AG09319 (cell line): ENCODE measurements around the gene ISL2.

ENCODE experiments used
- DNase-seq: peaks from one replicate; pipeline ENCODE4 v3.0.0-alpha.2; 2010; ENCODE audit warnings: low read depth; ENCODE audit errors: extremely low read depth
- TF ChIP-seq, protein P1 (sequence below): IDR thresholded peaks from 2 replicates; pipeline ENCODE4 v1.5.1; 2011; ENCODE audit warnings: low read depth, mild to moderate bottlenecking, inconsistent platforms, low read length, moderate library complexity

Gene ISL2

DNA sequence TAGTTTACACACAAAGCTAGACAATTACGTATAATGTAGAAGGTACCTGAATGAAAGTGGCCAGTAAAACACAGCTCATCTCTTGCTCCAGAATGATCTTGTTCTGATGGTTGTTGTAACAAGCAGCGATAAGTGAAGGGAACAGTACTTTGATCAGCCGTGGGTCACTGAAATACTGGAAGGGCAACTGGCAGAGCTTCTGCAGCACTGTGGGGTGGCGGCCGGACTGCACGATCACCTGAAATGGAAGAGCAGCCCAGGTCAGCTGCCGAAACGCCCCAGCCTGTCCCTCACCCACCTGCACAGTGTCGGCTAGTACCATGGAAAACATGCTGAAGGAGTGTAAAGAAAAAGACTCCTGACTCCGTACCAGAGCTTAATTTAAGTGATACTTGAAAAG, 17.3 kb downstream of the ISL2 start:
- no peak for DNase-seq
- TF ChIP-seq, protein P1, sequence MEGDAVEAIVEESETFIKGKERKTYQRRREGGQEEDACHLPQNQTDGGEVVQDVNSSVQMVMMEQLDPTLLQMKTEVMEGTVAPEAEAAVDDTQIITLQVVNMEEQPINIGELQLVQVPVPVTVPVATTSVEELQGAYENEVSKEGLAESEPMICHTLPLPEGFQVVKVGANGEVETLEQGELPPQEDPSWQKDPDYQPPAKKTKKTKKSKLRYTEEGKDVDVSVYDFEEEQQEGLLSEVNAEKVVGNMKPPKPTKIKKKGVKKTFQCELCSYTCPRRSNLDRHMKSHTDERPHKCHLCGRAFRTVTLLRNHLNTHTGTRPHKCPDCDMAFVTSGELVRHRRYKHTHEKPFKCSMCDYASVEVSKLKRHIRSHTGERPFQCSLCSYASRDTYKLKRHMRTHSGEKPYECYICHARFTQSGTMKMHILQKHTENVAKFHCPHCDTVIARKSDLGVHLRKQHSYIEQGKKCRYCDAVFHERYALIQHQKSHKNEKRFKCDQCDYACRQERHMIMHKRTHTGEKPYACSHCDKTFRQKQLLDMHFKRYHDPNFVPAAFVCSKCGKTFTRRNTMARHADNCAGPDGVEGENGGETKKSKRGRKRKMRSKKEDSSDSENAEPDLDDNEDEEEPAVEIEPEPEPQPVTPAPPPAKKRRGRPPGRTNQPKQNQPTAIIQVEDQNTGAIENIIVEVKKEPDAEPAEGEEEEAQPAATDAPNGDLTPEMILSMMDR = no peak

- DNase-seq = no peak
- TF ChIP-seq, protein P1 = no peak
Observed at GRCh38 chr15:76354823-76355440, 18.4 kb downstream of the ISL2 start.

- TF ChIP-seq, protein P1 = no peak
- DNase-seq = no peak
Observed at GRCh38 chr15:76358453-76358852, 21.9 kb downstream of the ISL2 start.

DNA sequence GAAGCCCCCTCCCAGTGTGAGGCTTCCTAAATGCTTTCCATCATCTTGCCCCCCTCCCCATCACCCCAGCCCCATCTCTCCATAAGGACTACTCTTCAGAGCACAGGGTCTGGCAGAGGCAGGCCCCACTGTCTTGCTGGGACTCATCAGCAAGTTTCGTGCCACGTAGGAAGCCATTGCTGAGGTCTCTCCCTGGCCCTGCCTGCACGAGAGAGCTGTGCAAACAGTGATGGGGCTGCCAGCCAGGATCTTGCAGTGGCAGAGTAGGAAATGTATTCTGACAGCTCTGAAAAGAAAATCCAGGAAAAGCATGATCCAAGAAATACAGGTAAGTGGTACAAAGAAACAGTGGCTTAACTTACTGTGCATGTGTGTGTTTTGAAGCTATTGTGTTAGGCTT, 22.6 kb downstream of the ISL2 start:
- DNase-seq = no peak
- TF ChIP-seq, protein P1 = no peak

- DNase-seq = no peak
- TF ChIP-seq, protein P1 = no peak
Observed at GRCh38 chr15:76360416-76360815, 23.8 kb downstream of the ISL2 start.

DNA sequence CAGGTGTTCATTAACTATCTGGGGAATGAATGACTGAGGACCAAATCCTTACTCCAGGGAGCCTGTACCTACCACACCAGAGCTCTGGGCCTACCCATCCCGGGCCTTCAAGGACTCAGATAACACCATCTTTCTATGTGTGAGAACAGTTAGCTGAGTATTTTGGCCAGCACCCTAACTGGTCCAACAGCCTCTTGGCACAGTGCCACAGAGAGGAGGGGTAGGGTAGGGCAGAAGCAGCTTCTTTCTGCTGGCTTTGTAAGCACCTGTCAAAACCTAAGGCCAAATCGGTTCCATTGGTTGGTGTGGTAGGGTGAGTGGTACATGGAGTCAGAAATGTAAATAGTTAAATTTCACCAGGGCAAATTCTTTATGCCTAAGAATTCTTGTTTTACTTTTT, 26.7 kb downstream of the ISL2 start:
- TF ChIP-seq, protein P1 = no peak
- DNase-seq = no peak

DNA sequence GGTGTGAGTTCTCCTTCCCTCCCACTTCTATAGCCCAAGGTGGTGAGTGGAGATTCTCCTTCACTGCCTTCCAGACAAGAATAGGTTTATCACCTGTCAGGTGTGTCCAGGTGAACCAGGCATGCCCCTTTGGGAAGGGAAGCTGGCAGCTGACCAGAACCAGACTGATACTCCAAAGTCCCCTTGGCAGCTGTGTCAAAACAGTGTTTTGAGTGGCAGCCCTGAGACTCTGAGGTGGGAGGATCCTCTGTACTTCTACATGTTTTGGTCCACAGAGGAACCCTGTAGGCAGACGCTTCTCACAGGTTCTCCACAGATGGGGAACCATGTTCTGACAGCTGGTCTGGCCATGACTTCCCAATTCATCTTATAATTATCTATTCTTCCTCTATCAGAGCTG, 30.1 kb downstream of the ISL2 start:
- TF ChIP-seq, protein P1 = no peak
- DNase-seq = no peak
